ENCODE measurements around the gene ARHGEF28.

The ARHGEF28 gene

GRCh38 chr5:73831066-73831465 is 205.1 kb downstream of the ARHGEF28 start:
- WGBS (ENCODE audit: extremely low coverage, insufficient coverage, low lambda C conversion rate): no CpG with 5 or more reads among the region's 3 CpGs
- Histone ChIP-seq H4K5ac (ENCODE audit: low read length) (no peak overlapping the region), H3K23ac (ENCODE audit: low read length) (no peak overlapping the region), H2BK5ac (ENCODE audit: low read length) (no peak overlapping the region), H3K79me1 (ENCODE audit: low read length) (no peaks in the 10 kb centered on the region), H2BK15ac (replicated peaks; ENCODE audit: low read depth) (no peak overlapping the region), H3K4me1 (ENCODE audit: control insufficient read depth, low read depth, low read length) (peaks cover 3% of the 10 kb centered on the region), H3K36me3 (ENCODE audit: control insufficient read depth, insufficient read depth, low read length) (no peaks in the 10 kb centered on the region), H3K9ac (ENCODE audit: low read length) (no peak overlapping the region), H3K4me2 (ENCODE audit: low read length) (no peak overlapping the region), H3K56ac (ENCODE audit: low read length) (no peak overlapping the region), H3K18ac (ENCODE audit: low read length) (no peak overlapping the region), H3K79me2 (ENCODE audit: control insufficient read depth, insufficient read depth, low read length) (no peaks in the 10 kb centered on the region), H2AK5ac (ENCODE audit: low read length) (no peak overlapping the region), H3K4ac (ENCODE audit: low read depth, low read length) (no peak overlapping the region), H3K4me3 (ENCODE audit: low read length) (no peak overlapping the region), H3K27me3 (ENCODE audit: insufficient read depth, low read length, poor library complexity) (peaks cover 2% of the 10 kb centered on the region), H2BK120ac (ENCODE audit: low read depth, low read length) (no peak overlapping the region), H3K27ac (ENCODE audit: low read depth, low read length) (no peak overlapping the region), H4K8ac (ENCODE audit: low read depth, low read length) (no peak overlapping the region)
- DNase-seq: no peak

- Histone ChIP-seq H3K18ac (ENCODE audit: low read length) (no peak overlapping the region), H2AK5ac (ENCODE audit: low read length) (no peak overlapping the region), H2BK15ac (replicated peaks; ENCODE audit: low read depth) (no peak overlapping the region), H3K79me2 (ENCODE audit: control insufficient read depth, insufficient read depth, low read length) (no peaks in the 10 kb centered on the region), H3K4me2 (ENCODE audit: low read length) (no peak overlapping the region), H3K27ac (ENCODE audit: low read depth, low read length) (no peak overlapping the region), H3K23ac (ENCODE audit: low read length) (no peak overlapping the region), H3K79me1 (ENCODE audit: low read length) (no peaks in the 10 kb centered on the region), H3K4me3 (ENCODE audit: low read length) (no peak overlapping the region), H2BK5ac (ENCODE audit: low read length) (no peak overlapping the region), H3K36me3 (ENCODE audit: control insufficient read depth, insufficient read depth, low read length) (no peaks in the 10 kb centered on the region), H4K5ac (ENCODE audit: low read length) (no peak overlapping the region), H2BK120ac (ENCODE audit: low read depth, low read length) (no peak overlapping the region), H3K4me1 (ENCODE audit: control insufficient read depth, low read depth, low read length) (no peaks in the 10 kb centered on the region), H4K8ac (ENCODE audit: low read depth, low read length) (no peak overlapping the region), H3K56ac (ENCODE audit: low read length) (no peak overlapping the region), H3K4ac (ENCODE audit: low read depth, low read length) (no peak overlapping the region), H3K27me3 (ENCODE audit: insufficient read depth, low read length, poor library complexity) (peaks cover 2% of the 10 kb centered on the region), H3K9ac (ENCODE audit: low read length) (no peak overlapping the region)
- no CpG with 5 or more reads among the region's 2 CpGs for WGBS (ENCODE audit: extremely low coverage, insufficient coverage, low lambda C conversion rate)
- no peak for DNase-seq
Observed at GRCh38 chr5:73834693-73835092, 208.7 kb downstream of the ARHGEF28 start.

- no CpG with 5 or more reads among the region's 2 CpGs for WGBS (ENCODE audit: extremely low coverage, insufficient coverage, low lambda C conversion rate)
- H2BK5ac ChIP-seq (ENCODE audit: low read length): no peak overlapping the region
- no peak overlapping the region for H3K56ac ChIP-seq (ENCODE audit: low read length)
- no peak overlapping the region for H2AK5ac ChIP-seq (ENCODE audit: low read length)
- H3K4me3 ChIP-seq (ENCODE audit: low read length): no peak overlapping the region
- H4K8ac ChIP-seq (ENCODE audit: low read depth, low read length): no peak overlapping the region
- no peak overlapping the region for H4K5ac ChIP-seq (ENCODE audit: low read length)
- no peak overlapping the region for H3K27ac ChIP-seq (ENCODE audit: low read depth, low read length)
- peaks cover 2% of the 10 kb centered on the region for H3K27me3 ChIP-seq (ENCODE audit: insufficient read depth, low read length, poor library complexity)
- H3K4ac ChIP-seq (ENCODE audit: low read depth, low read length): no peak overlapping the region
- H3K79me1 ChIP-seq (ENCODE audit: low read length): no peaks in the 10 kb centered on the region
- no peak for DNase-seq
- H3K9ac ChIP-seq (ENCODE audit: low read length): no peak overlapping the region
- H3K36me3 ChIP-seq (ENCODE audit: control insufficient read depth, insufficient read depth, low read length): no peaks in the 10 kb centered on the region
- H2BK15ac ChIP-seq (replicated peaks; ENCODE audit: low read depth): no peak overlapping the region
- H3K18ac ChIP-seq (ENCODE audit: low read length): no peak overlapping the region
- no peak overlapping the region for H3K23ac ChIP-seq (ENCODE audit: low read length)
- no peak overlapping the region for H2BK120ac ChIP-seq (ENCODE audit: low read depth, low read length)
- H3K4me2 ChIP-seq (ENCODE audit: low read length): no peak overlapping the region
- H3K4me1 ChIP-seq (ENCODE audit: control insufficient read depth, low read depth, low read length): no peaks in the 10 kb centered on the region
- H3K79me2 ChIP-seq (ENCODE audit: control insufficient read depth, insufficient read depth, low read length): no peaks in the 10 kb centered on the region
Observed at GRCh38 chr5:73835726-73836125, 209.7 kb downstream of the ARHGEF28 start.

GRCh38 chr5:73836607-73837006 is 210.6 kb downstream of the ARHGEF28 start:
- H3K27me3 ChIP-seq (ENCODE audit: insufficient read depth, low read length, poor library complexity): peaks cover 2% of the 10 kb centered on the region
- no peak overlapping the region for H2AK5ac ChIP-seq (ENCODE audit: low read length)
- no peak overlapping the region for H3K56ac ChIP-seq (ENCODE audit: low read length)
- no peak overlapping the region for H3K4ac ChIP-seq (ENCODE audit: low read depth, low read length)
- no peaks in the 10 kb centered on the region for H3K36me3 ChIP-seq (ENCODE audit: control insufficient read depth, insufficient read depth, low read length)
- H3K4me2 ChIP-seq (ENCODE audit: low read length): no peak overlapping the region
- H3K4me3 ChIP-seq (ENCODE audit: low read length): no peak overlapping the region
- no peaks in the 10 kb centered on the region for H3K79me1 ChIP-seq (ENCODE audit: low read length)
- no peak overlapping the region for H2BK5ac ChIP-seq (ENCODE audit: low read length)
- H2BK15ac ChIP-seq (replicated peaks; ENCODE audit: low read depth): no peak overlapping the region
- no peak overlapping the region for H3K23ac ChIP-seq (ENCODE audit: low read length)
- H3K27ac ChIP-seq (ENCODE audit: low read depth, low read length): no peak overlapping the region
- no peak overlapping the region for H3K18ac ChIP-seq (ENCODE audit: low read length)
- H3K9ac ChIP-seq (ENCODE audit: low read length): no peak overlapping the region
- no peak overlapping the region for H2BK120ac ChIP-seq (ENCODE audit: low read depth, low read length)
- no peaks in the 10 kb centered on the region for H3K79me2 ChIP-seq (ENCODE audit: control insufficient read depth, insufficient read depth, low read length)
- no peaks in the 10 kb centered on the region for H3K4me1 ChIP-seq (ENCODE audit: control insufficient read depth, low read depth, low read length)
- no peak overlapping the region for H4K8ac ChIP-seq (ENCODE audit: low read depth, low read length)
- no peak for DNase-seq
- no peak overlapping the region for H4K5ac ChIP-seq (ENCODE audit: low read length)

- no CpG with 5 or more reads among the region's 1 CpG for WGBS (ENCODE audit: extremely low coverage, insufficient coverage, low lambda C conversion rate)
- no peaks in the 10 kb centered on the region for H3K27me3 ChIP-seq (ENCODE audit: insufficient read depth, low read length, poor library complexity)
- no peak overlapping the region for H4K5ac ChIP-seq (ENCODE audit: low read length)
- H3K4ac ChIP-seq (ENCODE audit: low read depth, low read length): no peak overlapping the region
- H3K27ac ChIP-seq (ENCODE audit: low read depth, low read length): no peak overlapping the region
- H4K8ac ChIP-seq (ENCODE audit: low read depth, low read length): no peak overlapping the region
- no peak overlapping the region for H3K4me2 ChIP-seq (ENCODE audit: low read length)
- no peaks in the 10 kb centered on the region for H3K79me1 ChIP-seq (ENCODE audit: low read length)
- H3K18ac ChIP-seq (ENCODE audit: low read length): no peak overlapping the region
- H2BK120ac ChIP-seq (ENCODE audit: low read depth, low read length): no peak overlapping the region
- no peaks in the 10 kb centered on the region for H3K79me2 ChIP-seq (ENCODE audit: control insufficient read depth, insufficient read depth, low read length)
- H2BK15ac ChIP-seq (replicated peaks; ENCODE audit: low read depth): no peak overlapping the region
- H2AK5ac ChIP-seq (ENCODE audit: low read length): no peak overlapping the region
- no peak overlapping the region for H3K56ac ChIP-seq (ENCODE audit: low read length)
- H3K23ac ChIP-seq (ENCODE audit: low read length): no peak overlapping the region
- no peaks in the 10 kb centered on the region for H3K4me1 ChIP-seq (ENCODE audit: control insufficient read depth, low read depth, low read length)
- no peaks in the 10 kb centered on the region for H3K36me3 ChIP-seq (ENCODE audit: control insufficient read depth, insufficient read depth, low read length)
- DNase-seq: no peak
- H2BK5ac ChIP-seq (ENCODE audit: low read length): no peak overlapping the region
- H3K4me3 ChIP-seq (ENCODE audit: low read length): no peak overlapping the region
- no peak overlapping the region for H3K9ac ChIP-seq (ENCODE audit: low read length)
Observed at GRCh38 chr5:73838901-73839300, 212.9 kb downstream of the ARHGEF28 start.

- Histone ChIP-seq H3K79me1 (ENCODE audit: low read length) (no peaks in the 10 kb centered on the region), H2BK120ac (ENCODE audit: low read depth, low read length) (no peak overlapping the region), H3K9ac (ENCODE audit: low read length) (no peak overlapping the region), H3K4me1 (ENCODE audit: control insufficient read depth, low read depth, low read length) (no peaks in the 10 kb centered on the region), H3K4me2 (ENCODE audit: low read length) (no peak overlapping the region), H3K18ac (ENCODE audit: low read length) (no peak overlapping the region), H2BK15ac (replicated peaks; ENCODE audit: low read depth) (no peak overlapping the region), H3K27me3 (ENCODE audit: insufficient read depth, low read length, poor library complexity) (no peaks in the 10 kb centered on the region), H4K5ac (ENCODE audit: low read length) (no peak overlapping the region), H3K79me2 (ENCODE audit: control insufficient read depth, insufficient read depth, low read length) (no peaks in the 10 kb centered on the region), H3K23ac (ENCODE audit: low read length) (no peak overlapping the region), H4K8ac (ENCODE audit: low read depth, low read length) (no peak overlapping the region), H2AK5ac (ENCODE audit: low read length) (no peak overlapping the region), H3K4me3 (ENCODE audit: low read length) (no peak overlapping the region), H3K27ac (ENCODE audit: low read depth, low read length) (no peak overlapping the region), H3K4ac (ENCODE audit: low read depth, low read length) (no peak overlapping the region), H3K36me3 (ENCODE audit: control insufficient read depth, insufficient read depth, low read length) (no peaks in the 10 kb centered on the region), H3K56ac (ENCODE audit: low read length) (no peak overlapping the region), H2BK5ac (ENCODE audit: low read length) (no peak overlapping the region)
- DNase-seq: no peak
Observed at GRCh38 chr5:73841641-73842040, 215.6 kb downstream of the ARHGEF28 start.
